Ascending aorta (tissue), 2 donors: ENCODE results near the gene EXOC3L1. TPM values are rescaled to one million over a fixed set of nuclear protein-coding genes. Genes with fewer than 3 reads are reported as not detected.

ENCODE experiments used
- DNase-seq, 2 donors: peaks; one replicate each; pipeline ENCODE4 v3.0.0-alpha.2; 2019; ENCODE audit warnings: low spot score in 2 of 2
- H3K27ac ChIP-seq, 2 donors: fragments of 200-600 bp; sonication (generic); one replicate each; pipeline ENCODE4 v1.5.1; 2016 to 2017; ENCODE audit warnings: mild to moderate bottlenecking in 1 of 2
- H3K27me3 ChIP-seq: fragments of 200-600 bp; sonication (generic); one replicate; pipeline ENCODE4 v1.5.1; 2017
- H3K36me3 ChIP-seq, 2 donors: fragments of 200-600 bp; sonication (generic); one replicate each; pipeline ENCODE4 v1.5.1; 2016
- H3K4me1 ChIP-seq, 2 donors: fragments of 200-600 bp; sonication (generic); one replicate each; pipeline ENCODE4 v1.5.1; 2016 to 2017; ENCODE audit warnings: mild to moderate bottlenecking in 1 of 2
- H3K4me3 ChIP-seq, 2 donors: fragments of 200-600 bp; sonication (generic); one replicate each; pipeline ENCODE4 v1.5.1; 2016 to 2017; ENCODE audit warnings: mild to moderate bottlenecking in 1 of 2
- H3K9me3 ChIP-seq, 2 donors: fragments of 200-600 bp; sonication (generic); one replicate each; pipeline ENCODE4 v1.5.1; 2016
- CTCF ChIP-seq, 3 experiments: fragments of 200-600 bp in 2 of 3; fragments of 450-650 bp in 1 of 3; sonication (generic) in 2 of 3; IDR thresholded peaks; one replicate each; pipeline ENCODE4 v1.5.1; 2016 to 2019; ENCODE audit warnings: antibody characterized with exemption in 3 of 3, mild to moderate bottlenecking in 1 of 3, moderate library complexity in 1 of 3
- intact Hi-C: fragments of 100-400 bp; cut with DNase I; formaldehyde crosslinking; loops from one replicate; pipeline ENCODE4 v1.15.1; 2023
- total RNA-seq: library from RNA; depleted of rRNA; stranded (reverse); fragments of >200 nt; gene quantifications from one replicate; pipeline ENCODE4 v1.1.0, GENCODE V29; 2016

The EXOC3L1 gene
- total RNA-seq, 1 donor from 2014 or later: 11.2 TPM

GRCh38 chr16:67236563-67237395, 46.8 kb upstream of the EXOC3L1 start:
- H3K9me3 ChIP-seq: no peaks in the 10 kb centered on the region
- H3K36me3 ChIP-seq: peaks cover 59 to 64% of the 10 kb centered on the region in 2 donors
- H3K4me1 ChIP-seq: peaks cover 5 to 16% of the 10 kb centered on the region in 2 donors
- H3K27me3 ChIP-seq: no peaks in the 10 kb centered on the region
- no peak for TF ChIP-seq CTCF (IDR thresholded peaks at IDR 0.05)
- intact Hi-C loops: no loop called here
- no peak for DNase-seq
- H3K27ac ChIP-seq: no peak overlapping the region
- H3K4me3 ChIP-seq: no peak overlapping the region

GRCh38 chr16:67235816-67236562, 46.1 kb upstream of the EXOC3L1 start:
- Histone ChIP-seq H3K27me3 (no peaks in the 10 kb centered on the region), H3K4me1 (peaks cover 5 to 8% of the 10 kb centered on the region in 2 donors), H3K36me3 (peaks cover 67 to 72% of the 10 kb centered on the region in 2 donors), H3K27ac (no peak overlapping the region), H3K4me3 (no peak overlapping the region), H3K9me3 (no peaks in the 10 kb centered on the region)
- no peak for TF ChIP-seq CTCF (IDR thresholded peaks at IDR 0.05)
- intact Hi-C loops: no loop called here
- DNase-seq: no peak

- Histone ChIP-seq H3K9me3 (no peaks in the 10 kb centered on the region), H3K36me3 (peaks cover 82 to 90% of the 10 kb centered on the region in 2 donors), H3K27me3 (no peaks in the 10 kb centered on the region), H3K4me1 (no peaks in the 10 kb centered on the region), H3K4me3 (no peak overlapping the region), H3K27ac (no peak overlapping the region)
- TF ChIP-seq CTCF (IDR thresholded peaks at IDR 0.05): no peak
- no peak for DNase-seq
- intact Hi-C loops: no loop called here
Measured at GRCh38 chr16:67234180-67234597, 44.3 kb upstream of the EXOC3L1 start.

- Histone ChIP-seq H3K9me3 (no peaks in the 10 kb centered on the region), H3K4me3 (no peak overlapping the region), H3K27ac (no peak overlapping the region), H3K4me1 (no peaks in the 10 kb centered on the region), H3K36me3 (peaks cover 82 to 93% of the 10 kb centered on the region in 2 donors), H3K27me3 (no peaks in the 10 kb centered on the region)
- TF ChIP-seq CTCF (IDR thresholded peaks at IDR 0.05): no peak
- intact Hi-C loops: no loop called here
- DNase-seq: no peak
Measured at GRCh38 chr16:67233596-67233995, 43.7 kb upstream of the EXOC3L1 start.

GRCh38 chr16:67230809-67231660, 41.1 kb upstream of the EXOC3L1 start:
- intact Hi-C loops: no loop called here
- Histone ChIP-seq H3K9me3 (no peaks in the 10 kb centered on the region), H3K4me1 (peaks cover 6 to 11% of the 10 kb centered on the region in 2 donors), H3K27me3 (no peaks in the 10 kb centered on the region), H3K27ac (no peak overlapping the region), H3K36me3 (peaks cover 67 to 76% of the 10 kb centered on the region in 2 donors), H3K4me3 (no peak overlapping the region)
- DNase-seq: no peak
- TF ChIP-seq CTCF (IDR thresholded peaks at IDR 0.05): no peak
